Panc1 (cell line): Measurements from ENCODE around the gene SLIT3. TPM values are rescaled to one million over a fixed set of nuclear protein-coding genes. Genes with fewer than 3 reads are reported as not detected.

ENCODE experiments used
- ATAC-seq: fragments of 200-7000 bp; cut with Tn5 transposase; 2 replicates; pipeline ENCODE4 v1.9.1; 2020; ENCODE audit warnings: mild to moderate bottlenecking, moderate library complexity
- BruUV-seq: library from RNA; stranded (reverse); fragments of 400-500 nt; replicated peaks from 2 replicates; lab custom pipeline; 2021; lab: Mats Ljungman, UMichigan
- CTCF ChIA-PET: fragments of 300-600 bp; sonication (Branson Sonifier 250); formaldehyde crosslinking; loops from one replicate; lab custom pipeline; 2022; ENCODE audit warnings: antibody characterized with exemption; lab: Charles Lee
- POLR2A ChIA-PET: fragments of 300-600 bp; sonication (Branson Sonifier 250); formaldehyde crosslinking; loops from one replicate; lab custom pipeline; 2022; ENCODE audit warnings: antibody characterized with exemption; lab: Charles Lee
- DNase-seq: peaks from one replicate; pipeline ENCODE4 v3.0.0-alpha.2; 2010; ENCODE audit warnings: low read depth, low spot score
- H3K27ac ChIP-seq: 2 replicates; pipeline ENCODE4 v1.5.1; 2011; ENCODE audit warnings: mild to moderate bottlenecking, low read length, inconsistent platforms
- H3K27me3 ChIP-seq: fragments of 200-500 bp; sonication (Bioruptor generic); 2 replicates; pipeline ENCODE4 v1.6.0; 2014; ENCODE audit warnings: low read length, inconsistent platforms; ENCODE audit not compliant: control insufficient read depth, insufficient read depth
- H3K36me3 ChIP-seq: fragments of 200-500 bp; sonication (Bioruptor generic); 2 replicates; pipeline ENCODE4 v1.5.1; 2014; ENCODE audit warnings: inconsistent platforms, mild to moderate bottlenecking, low read length, moderate library complexity; ENCODE audit not compliant: control insufficient read depth, insufficient read depth
- H3K4me1 ChIP-seq: 2 replicates; pipeline ENCODE4 v1.5.1; 2011; ENCODE audit warnings: inconsistent platforms, mild to moderate bottlenecking, low read length, moderate library complexity; ENCODE audit not compliant: control insufficient read depth, insufficient read depth
- H3K4me3 ChIP-seq, 2 experiments: 2 replicates each; pipeline ENCODE4 v1.5.1; 2011 to 2012; ENCODE audit warnings: low read depth in 2 of 2, low read length in 2 of 2, mild to moderate bottlenecking in 2 of 2, inconsistent platforms in 1 of 2, moderate library complexity in 1 of 2
- H3K9me3 ChIP-seq: fragments of 200-500 bp; sonication (Bioruptor generic); 2 replicates; pipeline ENCODE4 v1.5.1; 2014; ENCODE audit warnings: low read depth, mild to moderate bottlenecking, inconsistent platforms, low read length, moderate library complexity; ENCODE audit not compliant: control insufficient read depth, insufficient read depth
- POLR2AphosphoS5 ChIP-seq: IDR thresholded peaks from 2 replicates; pipeline ENCODE4 v1.6.1; 2012; ENCODE audit warnings: mild to moderate bottlenecking, low read depth, low read length, moderate library complexity
- SIN3A ChIP-seq: IDR thresholded peaks from 2 replicates; pipeline ENCODE4 v1.6.1; 2012; ENCODE audit warnings: low read depth, mild to moderate bottlenecking, low read length, moderate library complexity, borderline replicate concordance; ENCODE audit not compliant: insufficient read depth
- TCF7L2 ChIP-seq: IDR thresholded peaks from 2 replicates; pipeline ENCODE4 v1.6.1; 2011; ENCODE audit warnings: mild to moderate bottlenecking, low read depth, low read length, inconsistent platforms
- in situ Hi-C: cut with HindIII; loops from 2 replicates; pipeline ENCODE4 v1.10.0; 2016; ENCODE audit warnings: low sequenced_read_pairs, low pct_unique_long_range_greater_than_20kb
- intact Hi-C: fragments of 100-400 bp; cut with micrococcal nuclease; formaldehyde crosslinking; loops from one replicate; pipeline ENCODE4 v1.10.0; 2022; ENCODE audit not compliant: unreplicated experiment
- total RNA-seq: library from RNA; stranded (reverse); gene quantifications from one replicate; pipeline ENCODE4 v1.2.1, GENCODE V29; 2021; ENCODE audit not compliant: unreplicated experiment
- TF ChIP-seq, protein P1 (sequence below): fragments of 450-650 bp; IDR thresholded peaks from 2 replicates; pipeline ENCODE4 v1.5.1; 2017; ENCODE audit warnings: mild to moderate bottlenecking
- TF ChIP-seq, protein P2 (sequence below), 2 experiments: IDR thresholded peaks; 2 replicates each; pipeline ENCODE4 v1.6.1; 2011 to 2012; ENCODE audit warnings: low read depth in 2 of 2, control low read depth in 1 of 2, low read length in 1 of 2, mild to moderate bottlenecking in 1 of 2, moderate library complexity in 1 of 2; ENCODE audit not compliant: insufficient read depth in 1 of 2

The SLIT3 gene
- total RNA-seq, 1 experiment from 2014 or later = 26.4 TPM

DNA sequence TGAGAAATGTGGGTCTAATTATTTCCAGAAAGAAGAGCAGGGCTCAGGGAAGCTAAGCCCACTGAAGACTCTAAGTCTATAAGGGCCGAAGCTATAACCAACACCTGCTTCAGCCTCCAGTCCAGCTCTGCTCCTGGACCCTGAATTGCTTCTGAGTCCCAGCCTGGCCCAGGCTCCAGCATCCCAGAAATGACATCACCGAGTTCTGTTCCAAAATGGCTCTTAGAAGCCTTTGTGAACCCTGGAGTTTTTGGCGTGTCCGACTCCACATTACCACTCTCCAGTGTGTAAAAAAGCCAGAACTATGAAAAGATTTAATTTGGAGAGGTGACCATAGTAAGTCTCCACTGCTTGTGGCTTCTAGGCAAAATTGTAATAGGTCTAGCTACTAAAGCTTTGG is 289.9 kb downstream of the SLIT3 start:
- BruUV-seq = no TSS peak
- Histone ChIP-seq H3K4me1 (peaks cover 3% of the 10 kb centered on the region; the same call in 1 of the 2 replicates), H3K4me3 (no peak overlapping the region), H3K36me3 (no peaks in the 10 kb centered on the region), H3K9me3 (no peaks in the 10 kb centered on the region), H3K27me3 (no peaks in the 10 kb centered on the region), H3K27ac (no peak overlapping the region)
- intact Hi-C loops (no loop called here), in situ Hi-C loops (no loop called here)
- DNase-seq = no peak
- ATAC-seq = no peak
- ChIA-PET CTCF (no interaction called here), POLR2A (no interaction called here)
- TF ChIP-seq TCF7L2 (no peak), POLR2AphosphoS5 (no peak), SIN3A (no peak)
- TF ChIP-seq, protein P1, sequence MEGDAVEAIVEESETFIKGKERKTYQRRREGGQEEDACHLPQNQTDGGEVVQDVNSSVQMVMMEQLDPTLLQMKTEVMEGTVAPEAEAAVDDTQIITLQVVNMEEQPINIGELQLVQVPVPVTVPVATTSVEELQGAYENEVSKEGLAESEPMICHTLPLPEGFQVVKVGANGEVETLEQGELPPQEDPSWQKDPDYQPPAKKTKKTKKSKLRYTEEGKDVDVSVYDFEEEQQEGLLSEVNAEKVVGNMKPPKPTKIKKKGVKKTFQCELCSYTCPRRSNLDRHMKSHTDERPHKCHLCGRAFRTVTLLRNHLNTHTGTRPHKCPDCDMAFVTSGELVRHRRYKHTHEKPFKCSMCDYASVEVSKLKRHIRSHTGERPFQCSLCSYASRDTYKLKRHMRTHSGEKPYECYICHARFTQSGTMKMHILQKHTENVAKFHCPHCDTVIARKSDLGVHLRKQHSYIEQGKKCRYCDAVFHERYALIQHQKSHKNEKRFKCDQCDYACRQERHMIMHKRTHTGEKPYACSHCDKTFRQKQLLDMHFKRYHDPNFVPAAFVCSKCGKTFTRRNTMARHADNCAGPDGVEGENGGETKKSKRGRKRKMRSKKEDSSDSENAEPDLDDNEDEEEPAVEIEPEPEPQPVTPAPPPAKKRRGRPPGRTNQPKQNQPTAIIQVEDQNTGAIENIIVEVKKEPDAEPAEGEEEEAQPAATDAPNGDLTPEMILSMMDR = no peak
- TF ChIP-seq, protein P2, sequence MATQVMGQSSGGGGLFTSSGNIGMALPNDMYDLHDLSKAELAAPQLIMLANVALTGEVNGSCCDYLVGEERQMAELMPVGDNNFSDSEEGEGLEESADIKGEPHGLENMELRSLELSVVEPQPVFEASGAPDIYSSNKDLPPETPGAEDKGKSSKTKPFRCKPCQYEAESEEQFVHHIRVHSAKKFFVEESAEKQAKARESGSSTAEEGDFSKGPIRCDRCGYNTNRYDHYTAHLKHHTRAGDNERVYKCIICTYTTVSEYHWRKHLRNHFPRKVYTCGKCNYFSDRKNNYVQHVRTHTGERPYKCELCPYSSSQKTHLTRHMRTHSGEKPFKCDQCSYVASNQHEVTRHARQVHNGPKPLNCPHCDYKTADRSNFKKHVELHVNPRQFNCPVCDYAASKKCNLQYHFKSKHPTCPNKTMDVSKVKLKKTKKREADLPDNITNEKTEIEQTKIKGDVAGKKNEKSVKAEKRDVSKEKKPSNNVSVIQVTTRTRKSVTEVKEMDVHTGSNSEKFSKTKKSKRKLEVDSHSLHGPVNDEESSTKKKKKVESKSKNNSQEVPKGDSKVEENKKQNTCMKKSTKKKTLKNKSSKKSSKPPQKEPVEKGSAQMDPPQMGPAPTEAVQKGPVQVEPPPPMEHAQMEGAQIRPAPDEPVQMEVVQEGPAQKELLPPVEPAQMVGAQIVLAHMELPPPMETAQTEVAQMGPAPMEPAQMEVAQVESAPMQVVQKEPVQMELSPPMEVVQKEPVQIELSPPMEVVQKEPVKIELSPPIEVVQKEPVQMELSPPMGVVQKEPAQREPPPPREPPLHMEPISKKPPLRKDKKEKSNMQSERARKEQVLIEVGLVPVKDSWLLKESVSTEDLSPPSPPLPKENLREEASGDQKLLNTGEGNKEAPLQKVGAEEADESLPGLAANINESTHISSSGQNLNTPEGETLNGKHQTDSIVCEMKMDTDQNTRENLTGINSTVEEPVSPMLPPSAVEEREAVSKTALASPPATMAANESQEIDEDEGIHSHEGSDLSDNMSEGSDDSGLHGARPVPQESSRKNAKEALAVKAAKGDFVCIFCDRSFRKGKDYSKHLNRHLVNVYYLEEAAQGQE (IDR thresholded peaks at IDR 0.05; ENCODE audit: insufficient read depth in 1 of 2, low read depth in 2 of 2, low read length in 1 of 2) = no peak

DNA sequence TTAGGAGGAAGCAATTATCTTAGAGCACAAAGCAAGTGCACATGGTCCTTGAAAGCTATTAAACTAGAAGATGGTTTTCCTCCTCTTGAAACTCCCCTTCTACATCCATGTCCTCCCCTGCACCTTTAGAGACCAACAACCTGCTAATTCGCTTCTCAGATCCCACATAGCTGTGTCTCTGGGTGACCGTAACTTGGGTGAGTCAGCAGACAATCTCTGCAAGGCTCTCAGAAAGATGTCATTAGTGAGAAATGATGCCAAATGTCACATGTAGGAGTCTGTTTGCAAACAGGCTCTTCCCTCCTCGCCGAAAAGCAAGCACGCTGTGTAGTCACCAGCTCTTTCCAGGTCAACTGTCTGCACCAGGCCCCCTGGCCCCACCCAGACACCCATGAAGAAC is 291.8 kb downstream of the SLIT3 start:
- POLR2A ChIA-PET = no interaction called here
- DNase-seq (no peak), ATAC-seq (no peak)
- Histone ChIP-seq H3K36me3 (no peaks in the 10 kb centered on the region), H3K4me1 (peaks cover 3% of the 10 kb centered on the region; the same call in 1 of the 2 replicates), H3K27me3 (no peaks in the 10 kb centered on the region), H3K4me3 (no peak overlapping the region), H3K27ac (no peak overlapping the region), H3K9me3 (no peaks in the 10 kb centered on the region)
- intact Hi-C loops = no loop called here
- TF ChIP-seq, protein P1 = no peak
- no peak for TF ChIP-seq POLR2AphosphoS5
- TF ChIP-seq, protein P2 (IDR thresholded peaks at IDR 0.05; ENCODE audit: insufficient read depth in 1 of 2, low read depth in 2 of 2, low read length in 1 of 2) = no peak
- no peak for TF ChIP-seq SIN3A
- TF ChIP-seq TCF7L2 = no peak
- no TSS peak for BruUV-seq
- CTCF ChIA-PET = no interaction called here
- in situ Hi-C loops = no loop called here
